H4 (cell line): Measurements from ENCODE around the gene RPH3AL. TPM values are rescaled to one million over a fixed set of nuclear protein-coding genes. Genes with fewer than 3 reads are reported as not detected.
A peak's percentile ranks its signal among the peaks of the same experiment; 100 is the strongest.

Experiments
- DNase-seq: peaks from one replicate; pipeline ENCODE4 v3.0.0-alpha.2; 2015; ENCODE audit warnings: low spot score
- total RNA-seq: library from RNA; depleted of rRNA; stranded (reverse); fragments of >200 nt; shearing (Covaris generic); gene quantifications from 2 replicates; pipeline ENCODE4 v1.2.3, GENCODE V29; 2014; rRNA removed

The RPH3AL gene
- 6.0 and 9.6 TPM in 2 replicates for total RNA-seq

- peak; percentile 80 for DNase-seq
These were observed at the start of gene RPH3AL for GRCh38 chr17:352421-353212. Gene RPH3AL, minus strand, starts transcription at chr17:352807. Its CDS starts 25,264 bp downstream, at chr17:327543.

DNA sequence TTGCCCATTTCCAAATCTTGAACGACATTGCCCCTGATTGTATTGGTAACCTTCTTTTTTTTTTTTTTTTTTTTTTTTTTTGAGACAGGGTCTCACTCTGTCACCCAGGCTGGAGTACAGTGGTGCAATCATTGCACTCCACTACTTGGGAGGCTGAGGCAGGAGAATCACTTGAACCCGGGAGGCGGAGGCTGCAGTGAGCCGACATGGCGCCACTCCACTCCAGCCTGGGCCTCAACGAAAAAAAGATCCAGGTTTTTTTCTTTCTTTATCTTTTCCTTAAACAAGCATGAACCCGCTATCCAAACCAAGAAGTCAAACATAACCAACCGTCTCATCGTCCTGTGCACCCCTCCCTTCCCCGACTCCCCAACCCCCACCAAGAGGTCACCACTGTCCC is 47.6 kb upstream of the RPH3AL start:
- DNase-seq: no peak

- no peak for DNase-seq
These were observed 44.2 kb upstream of the RPH3AL start for GRCh38 chr17:396788-397187.

DNA sequence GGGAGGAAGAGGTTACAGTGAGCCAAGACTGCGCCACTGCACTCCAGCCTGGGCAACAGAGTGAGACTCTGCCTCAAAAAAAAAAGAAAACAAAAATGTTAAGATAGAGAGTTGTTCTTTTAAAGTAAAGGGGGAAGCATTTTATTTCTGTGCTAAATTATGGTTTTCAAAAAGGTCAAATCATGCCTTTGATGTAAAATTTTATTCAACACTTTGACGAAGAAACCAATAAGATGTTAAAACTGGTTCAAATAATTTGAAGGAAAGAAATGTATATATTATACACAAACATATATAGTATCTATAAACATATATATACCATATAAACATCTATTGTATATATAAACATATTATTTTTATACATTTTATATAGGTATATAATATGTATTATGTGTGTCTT is 43.4 kb upstream of the RPH3AL start:
- no peak for DNase-seq

DNA sequence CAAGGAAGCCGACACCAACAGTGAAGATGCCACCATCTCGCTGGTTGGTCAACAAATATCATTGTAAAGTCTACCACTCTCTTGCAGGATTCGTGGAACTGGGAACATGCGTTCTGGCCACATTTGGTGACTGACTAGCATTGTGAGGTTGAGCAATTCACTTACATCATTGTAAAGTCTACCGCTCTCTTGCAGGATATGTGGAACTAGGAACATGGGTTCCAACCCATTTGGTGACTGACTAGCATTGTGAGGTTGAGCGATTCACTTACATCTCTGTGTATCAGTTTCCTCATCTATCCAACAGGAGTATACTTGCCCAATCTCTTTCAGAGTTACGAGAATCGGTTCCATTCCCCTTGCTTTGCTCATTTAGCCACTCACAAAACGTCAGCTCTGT is 42.6 kb upstream of the RPH3AL start:
- DNase-seq: no peak

- DNase-seq: no peak
These were observed 42.1 kb upstream of the RPH3AL start for GRCh38 chr17:394718-395095.

DNA sequence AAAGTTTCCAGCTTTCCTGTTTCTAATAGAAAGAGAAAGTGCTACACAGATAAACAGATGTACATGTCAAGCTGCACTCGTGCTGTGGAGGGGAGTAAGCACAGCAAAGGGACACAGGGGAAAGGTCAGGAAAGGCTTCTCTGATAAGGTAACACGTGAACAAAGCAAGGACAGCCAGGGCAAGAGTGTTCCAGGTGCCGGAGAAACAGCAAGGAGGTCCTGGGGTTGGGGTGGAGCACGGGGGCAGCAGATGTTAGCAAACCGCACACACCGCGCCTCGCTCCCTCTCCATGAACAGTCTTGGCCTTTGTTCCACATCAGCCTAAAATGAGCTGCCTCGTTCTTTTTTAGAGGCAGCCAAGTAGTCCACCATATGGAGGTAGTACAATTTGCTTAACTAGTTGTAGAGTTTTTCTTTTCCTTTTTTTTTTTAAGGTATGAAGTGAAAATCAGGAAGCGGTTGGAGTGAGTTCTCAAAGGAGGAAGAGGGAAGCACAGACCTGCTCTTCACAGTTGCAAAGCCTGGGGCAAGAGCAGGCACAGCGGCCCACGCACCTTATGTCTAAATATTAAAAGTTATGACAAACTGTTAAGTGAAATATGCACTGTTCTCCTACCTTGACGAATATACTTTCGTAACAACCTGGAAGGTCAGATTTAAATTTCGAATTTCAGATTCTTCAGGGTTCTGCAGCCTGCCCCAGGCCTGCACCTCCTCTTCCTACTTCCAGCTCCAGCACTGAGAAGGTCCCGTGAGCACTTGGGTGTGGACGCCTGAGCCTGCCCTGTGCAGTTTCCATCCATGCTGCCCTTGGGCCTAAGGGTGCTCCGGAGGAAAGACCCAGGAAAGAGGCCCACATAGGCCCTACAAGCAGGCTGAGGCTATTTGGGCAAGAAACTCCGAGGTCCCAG is 41.5 kb upstream of the RPH3AL start:
- no peak for DNase-seq

GRCh38 chr17:391850-392249 is 39.2 kb upstream of the RPH3AL start:
- no peak for DNase-seq

- DNase-seq: no peak
These were observed 37.4 kb upstream of the RPH3AL start for GRCh38 chr17:390025-390424.

DNA sequence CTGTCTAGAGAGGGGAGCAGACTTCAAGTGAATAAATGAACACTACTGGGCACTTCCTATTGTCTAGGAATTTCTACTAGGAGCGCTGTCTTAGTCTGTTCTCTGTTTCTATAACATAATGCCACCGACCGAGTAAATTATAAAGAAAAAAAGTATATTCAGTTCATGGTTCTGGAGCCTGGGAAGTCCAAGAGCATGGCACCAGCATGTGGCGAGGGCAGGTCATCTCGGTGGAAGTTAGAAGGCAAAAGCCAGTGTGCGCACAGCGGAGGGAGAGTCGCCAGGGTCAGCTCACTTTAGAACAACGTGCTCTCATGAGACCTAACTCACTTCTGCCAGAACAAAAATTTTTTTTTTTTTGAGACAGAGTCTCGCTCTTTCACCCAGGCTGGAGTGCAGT is 35.5 kb upstream of the RPH3AL start:
- DNase-seq: no peak

DNA sequence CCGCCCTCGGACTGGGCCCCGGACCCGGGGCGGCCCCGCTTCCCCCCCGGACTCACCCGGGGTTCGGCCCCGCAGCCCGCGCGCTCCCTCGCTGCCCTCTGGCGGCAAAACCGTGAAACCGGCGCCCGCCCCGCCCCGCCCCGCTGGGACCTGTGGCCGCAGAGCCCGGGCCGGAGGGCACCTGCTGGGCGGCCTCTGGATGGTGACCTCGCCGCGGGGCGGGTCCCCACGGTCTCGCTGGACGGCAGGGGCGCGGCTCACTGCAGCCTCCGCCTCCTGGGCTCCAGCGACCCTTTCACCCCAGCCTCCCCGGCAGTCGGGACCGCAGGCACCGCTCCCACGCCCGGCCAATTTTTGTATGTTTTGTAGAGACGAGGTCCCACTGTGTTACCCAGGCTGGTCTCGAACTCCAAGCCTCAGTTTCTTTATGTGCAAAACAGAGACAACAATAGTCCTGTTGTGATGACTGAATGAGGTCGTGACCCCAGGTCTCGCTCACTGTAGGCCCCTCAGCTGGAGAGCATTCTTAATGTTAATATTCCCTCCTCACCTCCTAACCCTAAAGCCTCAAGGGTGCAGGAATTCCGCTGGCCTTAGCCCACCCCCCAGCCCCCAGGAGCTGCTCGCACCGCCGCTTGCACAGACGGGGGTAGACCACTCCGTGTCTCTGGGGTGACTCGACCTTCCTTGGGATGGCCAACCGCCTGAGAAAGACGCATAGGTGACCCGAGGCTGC is 33.7 kb upstream of the RPH3AL start:
- DNase-seq: no peak

- DNase-seq: no peak
These were observed 33.2 kb upstream of the RPH3AL start for GRCh38 chr17:385836-386140.

DNA sequence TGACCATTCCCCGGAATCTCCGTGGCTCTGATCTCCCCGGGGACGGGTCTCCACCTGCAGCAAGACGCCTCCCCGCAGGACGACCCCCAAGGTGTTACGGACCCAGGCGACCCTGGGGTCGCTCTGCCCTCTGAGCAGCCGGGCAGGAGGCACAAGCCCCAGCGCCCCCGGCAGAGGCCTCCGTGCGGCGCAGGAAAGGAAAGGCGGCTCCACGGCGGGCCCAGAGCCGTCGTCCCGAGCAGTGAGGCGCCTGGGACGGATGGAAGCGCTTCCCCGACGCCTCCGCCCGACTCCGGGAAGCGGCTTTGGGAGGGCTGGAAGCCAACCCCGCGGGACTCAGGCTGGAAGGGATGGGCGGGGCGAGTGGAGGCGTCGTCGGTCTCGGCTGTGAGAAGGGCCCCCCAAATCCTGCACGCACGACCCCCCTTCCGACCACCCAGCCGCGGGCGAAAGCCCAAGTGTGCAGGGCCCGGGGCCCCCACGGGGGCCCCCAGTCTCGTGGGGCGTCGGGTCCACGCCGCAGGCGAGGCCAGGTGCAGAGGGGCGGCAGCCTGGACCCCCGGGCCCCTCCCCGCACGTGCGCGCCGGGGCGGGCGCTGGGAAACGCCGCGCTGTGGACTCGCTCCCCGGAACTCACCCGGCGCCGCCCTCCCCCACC is 32.7 kb upstream of the RPH3AL start:
- no peak for DNase-seq

DNA sequence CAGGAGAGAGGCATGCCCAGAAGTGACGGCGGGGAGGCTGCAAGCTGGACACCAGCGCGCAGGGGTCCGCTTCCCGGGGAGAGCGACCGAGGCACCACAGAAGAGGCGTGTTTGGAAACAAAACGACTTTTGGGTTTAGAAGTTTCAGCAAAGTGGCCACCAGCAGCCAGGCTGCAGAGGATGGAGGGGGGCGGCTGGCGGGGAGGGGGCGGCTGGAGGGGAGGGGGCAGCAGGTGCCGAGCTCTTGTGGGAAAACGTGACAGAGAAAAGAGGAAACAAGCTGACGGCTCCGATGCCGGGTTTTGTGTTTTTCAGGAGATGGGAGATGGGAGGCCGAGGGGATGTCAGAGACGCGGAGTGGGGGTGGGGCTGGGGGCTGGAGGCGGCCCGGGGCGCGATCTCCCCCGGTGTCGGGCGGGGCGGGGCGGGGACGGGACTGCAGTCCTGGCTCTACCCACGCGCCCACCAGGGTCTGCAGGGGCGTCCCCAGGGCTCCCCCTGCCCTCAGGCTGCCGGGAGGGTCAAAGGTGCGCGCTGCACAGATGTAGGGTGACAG is 32.1 kb upstream of the RPH3AL start:
- no peak for DNase-seq

GRCh38 chr17:383771-384621 is 31.4 kb upstream of the RPH3AL start:
- DNase-seq: no peak

DNA sequence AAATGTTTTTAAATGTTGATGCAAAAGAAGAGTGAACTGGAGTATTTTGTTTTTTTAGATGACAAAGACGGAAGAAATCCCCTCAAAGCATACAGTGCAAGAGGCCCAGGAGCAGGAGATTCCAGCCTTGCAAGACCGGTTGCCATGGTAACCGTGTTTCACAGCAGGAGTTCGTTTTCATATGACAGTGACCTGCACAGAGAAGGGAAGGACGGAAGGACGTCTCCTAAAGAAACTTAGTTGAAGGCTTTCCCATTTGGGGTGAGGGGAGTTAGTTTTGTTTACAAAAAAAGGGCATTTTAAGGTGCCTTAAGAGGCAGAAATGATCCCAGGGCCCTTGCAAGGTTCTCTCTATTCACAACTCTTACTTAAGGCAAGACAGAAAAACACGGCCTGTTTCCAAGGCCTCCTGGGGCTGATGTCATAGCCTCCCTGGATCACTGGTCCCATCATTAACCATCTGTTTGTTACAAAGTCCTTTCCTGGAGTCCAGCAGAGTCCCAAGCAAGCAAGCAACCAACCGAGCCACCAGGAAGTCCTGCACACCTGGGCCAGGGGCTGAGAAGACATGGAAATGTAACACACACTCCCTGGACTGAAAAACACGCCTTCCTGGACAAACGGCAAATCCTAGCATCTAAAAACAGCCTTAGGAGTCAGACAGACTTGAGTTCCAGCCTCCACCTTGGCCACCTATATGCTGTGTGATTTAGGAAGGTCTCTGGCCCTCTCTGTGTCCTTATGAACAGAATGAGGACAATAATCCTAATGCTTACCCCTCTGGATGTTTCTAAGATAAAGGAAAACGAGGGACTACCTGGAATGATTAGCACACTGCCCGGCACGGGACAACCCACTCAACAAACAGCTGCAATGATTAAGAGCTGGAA is 30.3 kb upstream of the RPH3AL start:
- no peak for DNase-seq

- no peak for DNase-seq
These were observed 29.5 kb upstream of the RPH3AL start for GRCh38 chr17:381941-382643.

GRCh38 chr17:381516-381915 is 28.9 kb upstream of the RPH3AL start:
- DNase-seq: no peak
